HG02852 (cell line): ENCODE results near the gene NCMAP.

Source experiments
- ATAC-seq: cut with Tn5 transposase; IDR thresholded peaks from one replicate; pipeline ENCODE4 v1.9.1; 2021; ENCODE audit warnings: mild to moderate bottlenecking, moderate library complexity; ENCODE audit not compliant: unreplicated experiment

The NCMAP gene

GRCh38 chr1:24609949-24610517 lies 54.1 kb downstream of the NCMAP start:
- ATAC-seq = no peak

DNA sequence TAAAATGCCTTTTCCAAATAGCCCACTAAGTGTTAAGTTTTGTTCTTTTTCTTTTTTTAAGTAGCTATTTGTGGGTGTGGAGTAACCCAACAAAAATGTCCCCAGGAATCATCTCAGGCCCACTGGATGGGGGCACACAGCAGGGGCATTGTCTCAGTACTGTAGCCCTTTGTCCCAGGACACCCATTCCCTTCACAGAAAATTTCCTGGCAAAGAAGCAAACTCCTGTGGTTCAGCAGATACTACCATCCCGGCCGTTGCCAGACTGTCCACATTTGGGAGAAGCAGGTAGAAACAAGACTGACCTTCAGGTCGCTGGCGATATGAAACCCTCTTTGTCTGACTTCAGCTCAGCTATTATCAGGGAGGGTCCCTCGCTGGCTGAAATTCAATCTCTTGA lies 63.5 kb downstream of the NCMAP start:
- ATAC-seq = no peak

DNA sequence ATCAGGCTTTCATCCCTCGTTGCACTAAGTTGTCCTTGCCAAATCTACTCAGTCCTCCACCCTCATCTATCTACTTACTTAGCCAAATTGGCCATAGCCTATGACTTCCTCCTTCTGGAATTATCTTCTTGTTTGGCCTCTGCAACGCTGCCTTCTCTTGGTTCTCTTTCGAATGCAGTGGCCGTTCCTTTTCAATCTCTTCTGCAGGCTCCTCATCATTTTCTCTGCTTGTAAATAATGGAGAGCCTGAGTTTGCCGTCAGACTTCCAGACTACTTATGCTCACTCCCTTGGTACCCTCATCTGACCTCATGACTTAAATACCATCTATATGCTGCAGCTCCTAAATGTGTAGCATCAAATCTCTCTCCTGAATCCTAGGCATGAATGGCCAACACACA lies 64.8 kb downstream of the NCMAP start:
- ATAC-seq = no peak

DNA sequence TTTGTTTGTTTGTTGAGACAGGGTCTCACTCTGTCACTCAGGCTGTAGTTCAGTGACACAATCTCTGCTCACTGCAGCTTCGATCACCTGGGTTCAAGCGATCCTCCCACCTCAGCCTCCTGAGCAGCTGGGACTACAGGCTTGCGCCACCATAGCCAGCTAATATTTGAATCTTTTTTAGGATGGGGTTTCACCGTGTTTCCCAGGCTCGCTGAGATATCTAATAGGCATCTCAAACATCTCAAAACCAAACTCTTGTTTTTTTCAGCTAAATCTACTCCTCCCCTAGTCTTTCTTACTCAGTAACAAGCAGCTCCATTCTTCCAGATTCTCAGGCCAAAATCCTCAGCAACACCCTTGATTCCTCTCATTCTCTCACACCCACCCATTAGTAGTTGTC lies 65.2 kb downstream of the NCMAP start:
- no peak for ATAC-seq

DNA sequence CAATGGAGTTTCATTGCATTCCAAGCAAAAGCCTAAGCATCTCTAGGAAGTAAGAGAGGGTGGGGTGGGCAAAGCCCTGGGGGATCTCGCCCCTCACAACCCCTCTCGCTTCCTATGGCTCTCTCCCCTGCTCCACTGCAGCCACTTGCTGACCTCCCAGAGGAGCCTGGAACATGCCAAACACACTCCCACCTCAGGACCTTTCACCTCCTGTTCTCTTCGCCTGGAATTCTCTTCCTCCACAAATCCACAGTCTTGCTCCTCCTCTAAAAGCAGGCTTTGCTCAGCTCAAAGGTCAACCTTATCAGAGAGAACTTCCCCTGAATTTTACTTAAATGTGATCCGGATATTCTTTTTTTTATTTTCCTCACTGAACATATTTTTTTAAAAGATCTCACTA lies 66.3 kb downstream of the NCMAP start:
- ATAC-seq = no peak

DNA sequence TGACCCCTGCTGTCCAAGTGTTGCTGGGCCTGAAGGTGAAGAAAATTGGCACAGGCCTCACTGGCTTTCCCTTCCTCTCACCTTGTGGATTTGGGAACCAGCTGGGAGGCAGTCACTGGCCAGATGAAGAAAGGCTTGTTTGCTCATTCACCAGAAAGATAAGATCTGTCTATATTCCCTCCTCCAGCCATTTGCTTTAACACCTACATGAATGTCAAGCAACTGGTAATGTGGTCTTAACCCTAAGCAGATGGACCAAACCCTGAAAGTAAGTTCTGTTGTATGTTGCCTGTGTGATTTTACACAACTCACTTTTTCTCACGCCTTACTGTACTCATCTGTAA lies 76.9 kb downstream of the NCMAP start:
- no peak for ATAC-seq

- no peak for ATAC-seq
These were observed 79.4 kb downstream of the NCMAP start for GRCh38 chr1:24635195-24635843.

GRCh38 chr1:24636661-24637357 lies 80.9 kb downstream of the NCMAP start:
- ATAC-seq = no peak

- no peak for ATAC-seq
These were observed 83.2 kb downstream of the NCMAP start for GRCh38 chr1:24639094-24639493.

GRCh38 chr1:24639881-24640280 lies 84.0 kb downstream of the NCMAP start:
- no peak for ATAC-seq

DNA sequence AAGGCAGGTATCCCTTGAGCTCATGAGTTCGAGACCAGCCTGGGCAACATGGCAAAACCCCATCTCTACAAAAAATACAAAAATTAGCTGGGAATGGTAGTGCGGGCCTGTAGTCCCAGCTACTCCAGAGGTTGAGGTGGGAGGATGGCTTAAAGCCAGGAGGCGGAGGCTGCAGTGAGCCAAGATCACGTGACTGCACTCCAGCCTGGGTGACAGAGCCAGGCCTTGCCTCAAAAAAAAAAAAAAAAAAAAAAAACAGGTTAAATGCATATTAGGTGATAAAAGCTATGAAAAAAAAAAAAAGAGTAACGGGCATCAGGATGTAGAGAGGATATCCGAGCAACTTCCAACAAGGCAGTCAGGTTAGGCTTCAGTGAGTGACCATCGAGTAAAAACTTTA lies 84.4 kb downstream of the NCMAP start:
- ATAC-seq = no peak

- ATAC-seq = no peak
These were observed 85.8 kb downstream of the NCMAP start for GRCh38 chr1:24641646-24642151.

DNA sequence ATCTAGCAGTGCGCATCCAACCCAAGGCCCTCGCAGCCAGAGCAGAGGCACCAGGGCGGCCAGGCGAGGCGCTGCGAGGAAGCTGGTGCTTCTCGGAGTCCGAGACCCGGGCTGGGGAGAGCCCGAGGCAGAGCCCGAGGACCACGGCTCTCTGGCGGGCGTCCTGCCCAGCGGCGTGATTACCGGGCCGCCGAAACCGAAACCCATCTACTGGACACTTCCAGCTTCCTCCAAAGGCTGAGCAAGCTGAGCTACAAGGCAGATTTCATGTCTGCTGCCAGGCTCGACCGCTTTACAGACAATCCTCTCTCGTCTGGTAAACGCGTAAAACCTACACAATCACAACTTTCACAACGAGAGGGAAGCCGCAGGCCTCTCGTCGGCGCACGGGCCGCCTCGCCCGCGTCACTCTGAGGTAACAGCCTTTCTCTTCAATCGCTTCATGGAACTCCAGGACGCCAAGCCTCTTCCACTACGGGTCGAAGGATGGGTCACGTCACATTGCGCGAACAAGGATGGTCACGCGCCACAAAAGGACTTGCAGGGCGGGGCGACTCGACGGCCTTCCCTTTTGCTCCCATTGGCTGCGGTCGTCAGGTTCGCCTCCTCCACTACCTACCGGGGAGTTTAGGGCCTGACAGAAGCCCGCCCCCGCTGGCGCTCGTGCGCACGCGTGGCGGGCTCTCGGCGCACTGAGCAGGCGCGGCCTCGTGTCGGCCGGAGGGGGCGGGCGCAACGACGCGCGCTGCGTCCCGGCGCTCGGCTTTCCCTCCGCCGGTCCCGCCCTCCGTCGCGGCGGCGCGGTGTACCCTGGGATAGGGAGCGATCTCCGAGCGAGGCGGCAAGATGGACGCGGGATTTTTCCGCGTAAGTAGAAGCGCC lies 86.8 kb downstream of the NCMAP start, which contains the start of gene SRRM1:
TSS of gene SRRM1 (plus strand) at position 822 of the 882 bp plus-strand sequence. CDS start at position 847, 25 bp downstream.
- ATAC-seq = peak; percentile 92

- peak; percentile 19 for ATAC-seq
These were observed 87.6 kb downstream of the NCMAP start for GRCh38 chr1:24643363-24644099.

GRCh38 chr1:24644100-24644384 lies 88.2 kb downstream of the NCMAP start:
- no peak for ATAC-seq

- no peak for ATAC-seq
These were observed 93.0 kb downstream of the NCMAP start for GRCh38 chr1:24648919-24649318.

DNA sequence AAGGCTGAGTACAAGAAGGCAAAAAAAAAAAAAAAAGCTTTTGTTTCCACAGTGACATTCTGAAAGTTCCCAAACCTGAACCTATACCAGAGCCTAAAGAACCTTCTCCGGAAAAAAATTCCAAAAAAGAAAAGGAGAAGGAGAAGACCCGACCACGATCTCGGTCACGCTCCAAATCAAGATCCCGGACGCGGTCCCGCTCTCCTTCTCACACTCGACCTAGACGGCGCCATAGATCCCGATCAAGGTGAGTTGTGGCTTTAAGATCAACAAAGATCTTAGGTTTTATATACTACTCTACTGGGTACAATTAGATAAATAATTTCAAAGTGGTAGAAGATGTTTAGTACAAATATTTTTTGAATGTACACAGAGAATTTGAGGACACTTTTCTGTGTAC lies 96.5 kb downstream of the NCMAP start:
- no peak for ATAC-seq

- ATAC-seq = no peak
These were observed 98.1 kb downstream of the NCMAP start for GRCh38 chr1:24654010-24654409.

- no peak for ATAC-seq
These were observed 100.2 kb downstream of the NCMAP start for GRCh38 chr1:24656046-24656445.

DNA sequence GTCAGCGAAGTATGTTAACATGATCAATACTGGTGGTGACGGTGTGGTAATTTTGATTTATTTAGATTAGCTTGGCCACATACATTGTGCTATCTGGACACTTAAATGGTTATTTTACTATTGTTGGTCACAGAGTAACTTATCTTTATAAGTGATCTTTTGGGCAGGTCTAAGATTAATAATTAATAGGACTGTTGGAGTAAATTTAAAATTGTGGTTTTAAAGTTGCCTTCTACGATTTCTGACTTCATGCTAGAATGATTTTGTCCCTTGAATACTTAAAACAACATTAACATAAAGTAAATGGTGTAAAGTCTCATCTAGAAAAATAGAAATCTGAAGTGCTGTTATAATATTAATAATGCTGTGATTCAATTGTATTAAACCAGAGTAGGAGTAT lies 101.9 kb downstream of the NCMAP start:
- ATAC-seq = no peak
